Neural progenitor cell (in vitro differentiated cells): ENCODE data around the gene PDZD11.

Experiments
- CTCF ChIP-seq: fragments of 200-600 bp; sonication (generic); IDR thresholded peaks from 2 replicates; pipeline ENCODE4 v1.5.1; 2017; ENCODE audit warnings: antibody characterized with exemption, mild to moderate bottlenecking
- EZH2 ChIP-seq: fragments of 200-600 bp; sonication (generic); IDR thresholded peaks from 2 replicates; pipeline ENCODE4 v1.6.1; 2017; ENCODE audit warnings: antibody characterized with exemption, mild to moderate bottlenecking, moderate library complexity
- EZH2phosphoT487 ChIP-seq: fragments of 200-600 bp; sonication (generic); IDR thresholded peaks from 2 replicates; pipeline ENCODE4 v1.6.1; 2017; ENCODE audit warnings: antibody characterized with exemption

GRCh38 chrX:70313503-70313902, 23.8 kb upstream of the PDZD11 start:
- TF ChIP-seq CTCF (no peak), EZH2phosphoT487 (no peak), EZH2 (no peak)
